OCI-LY7 (cell line): ENCODE data around the gene FBRSL1. TPM values are rescaled to one million over a fixed set of nuclear protein-coding genes. Genes with fewer than 3 reads are reported as not detected.

Experiments used
- BruUV-seq: library from RNA; stranded (reverse); fragments of 400-500 nt; replicated peaks from 2 replicates; lab custom pipeline; 2021; lab: Mats Ljungman, UMichigan
- CTCF ChIA-PET: fragments of 300-600 bp; sonication (Branson Sonifier 250); formaldehyde crosslinking; loops from one replicate; lab custom pipeline; 2022; ENCODE audit warnings: antibody characterized with exemption; ENCODE audit not compliant: unreplicated experiment; lab: Charles Lee
- POLR2A ChIA-PET: fragments of 300-600 bp; sonication (Branson Sonifier 250); formaldehyde crosslinking; loops from one replicate; lab custom pipeline; 2022; ENCODE audit warnings: antibody characterized with exemption; lab: Charles Lee
- DNase-seq: peaks from one replicate; pipeline ENCODE4 v3.0.0-alpha.2; 2015; ENCODE audit warnings: low spot score
- H2AFZ ChIP-seq: fragments of 200-600 bp; sonication (generic), shearing (Covaris generic); 2 replicates; pipeline ENCODE4 v1.6.1; 2014; ENCODE audit warnings: mild to moderate bottlenecking, antibody characterized with exemption, low read length, moderate library complexity
- H3K27ac ChIP-seq: fragments of 200-600 bp; sonication (generic); 2 replicates; pipeline ENCODE4 v1.5.1; 2014; ENCODE audit warnings: mixed run types, low read depth, mild to moderate bottlenecking, moderate library complexity, low read length, inconsistent platforms; ENCODE audit not compliant: poor library complexity, severe bottlenecking
- H3K36me3 ChIP-seq: fragments of 200-600 bp; sonication (generic); 2 replicates; pipeline ENCODE4 v1.6.1; 2014; ENCODE audit warnings: mild to moderate bottlenecking, antibody characterized with exemption, low read length, moderate library complexity, mixed read lengths; ENCODE audit not compliant: insufficient read depth
- H3K4me1 ChIP-seq: fragments of 200-600 bp; sonication (generic); 2 replicates; pipeline ENCODE4 v1.5.1; 2014; ENCODE audit warnings: mild to moderate bottlenecking, low read length; ENCODE audit not compliant: insufficient read depth, poor library complexity, severe bottlenecking
- H3K4me2 ChIP-seq: fragments of 200-600 bp; sonication (generic); 2 replicates; pipeline ENCODE4 v1.6.1; 2014; ENCODE audit warnings: mild to moderate bottlenecking, low read length
- H3K4me3 ChIP-seq: fragments of 200-600 bp; sonication (generic); 2 replicates; pipeline ENCODE4 v1.5.1; 2014; ENCODE audit warnings: mild to moderate bottlenecking, low read depth, low read length; ENCODE audit not compliant: poor library complexity, severe bottlenecking
- H3K79me2 ChIP-seq: fragments of 200-600 bp; sonication (generic); 2 replicates; pipeline ENCODE4 v1.6.1; 2016; ENCODE audit warnings: low read depth, mild to moderate bottlenecking, low read length, moderate library complexity, mixed read lengths; ENCODE audit not compliant: insufficient read depth
- H3K9me2 ChIP-seq: fragments of 200-600 bp; sonication (generic); 2 replicates; pipeline ENCODE4 v1.6.1; 2016; ENCODE audit warnings: mild to moderate bottlenecking, low read length, mixed read lengths; ENCODE audit not compliant: insufficient read depth
- H3K9me3 ChIP-seq: fragments of 200-600 bp; sonication (generic); 2 replicates; pipeline ENCODE4 v1.6.1; 2014; ENCODE audit warnings: mild to moderate bottlenecking, mixed run types, low read length, mixed read lengths
- H4K20me1 ChIP-seq: fragments of 200-600 bp; sonication (generic); 2 replicates; pipeline ENCODE4 v1.6.1; 2014; ENCODE audit warnings: mild to moderate bottlenecking, antibody characterized with exemption, low read length, moderate library complexity, mixed read lengths; ENCODE audit not compliant: insufficient read depth
- CTCF ChIP-seq: fragments of 200-600 bp; sonication (generic); conservative IDR thresholded peaks from 2 replicates; pipeline ENCODE4 v1.5.1; 2014; ENCODE audit warnings: mild to moderate bottlenecking, antibody characterized with exemption, low read length, moderate library complexity, mixed read lengths
- EZH2phosphoT487 ChIP-seq: fragments of 200-600 bp; sonication (generic); IDR thresholded peaks from 2 replicates; pipeline ENCODE4 v1.6.1; 2018; ENCODE audit warnings: low read depth, borderline replicate concordance, mild to moderate bottlenecking, mixed run types, antibody characterized with exemption, low read length, moderate library complexity, mixed read lengths
- intact Hi-C: fragments of 100-400 bp; cut with micrococcal nuclease; formaldehyde crosslinking; loops from one replicate; pipeline ENCODE4 v1.10.0; 2022; ENCODE audit not compliant: unreplicated experiment
- total RNA-seq, 2 experiments: library from RNA; depleted of rRNA in 1 of 2; stranded (reverse); fragments of >200 nt in 1 of 2; shearing (Covaris generic) in 1 of 2; gene quantifications; 2 replicates each; pipeline ENCODE4 v1.2.3, GENCODE V29; 2014 to 2022

The FBRSL1 gene
- total RNA-seq, 2 experiments from 2014 or later, result 24.6 to 87.8 TPM

DNA sequence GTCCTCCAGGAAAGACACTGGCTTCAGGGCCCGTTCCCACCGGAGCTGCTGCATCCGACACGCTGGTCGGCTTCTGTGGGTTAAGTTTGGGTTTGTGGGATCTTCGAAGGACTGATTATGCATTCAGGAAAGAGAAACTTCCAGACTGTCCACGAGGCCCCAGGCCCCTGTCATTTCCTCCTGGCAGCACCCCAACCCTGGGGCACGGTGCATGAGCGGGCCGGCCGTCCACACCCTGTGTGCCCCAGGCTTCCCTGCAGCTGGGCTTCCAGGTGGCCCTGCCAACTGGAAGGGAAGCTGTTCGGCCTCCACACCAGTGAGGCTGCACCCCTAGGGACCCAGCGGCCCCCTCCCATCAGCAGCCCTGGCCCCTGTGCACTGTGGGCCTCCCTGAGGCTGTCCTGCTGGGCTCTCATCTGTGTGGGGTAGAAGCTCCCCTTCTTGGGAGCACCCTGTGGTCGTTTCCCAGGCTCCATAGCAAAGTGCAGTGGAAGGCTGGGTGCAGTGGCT is 9.3 kb upstream of the FBRSL1 start:
- ChIA-PET CTCF (no interaction called here), POLR2A (no interaction called here)
- Histone ChIP-seq H3K27ac (no peak overlapping the region), H3K4me3 (no peak overlapping the region), H3K4me1 (no peaks in the 10 kb centered on the region), H4K20me1 (no peaks in the 10 kb centered on the region), H3K4me2 (no peak overlapping the region), H3K9me2 (no peaks in the 10 kb centered on the region), H3K9me3 (peaks cover 2% of the 10 kb centered on the region; the same call in 1 of the 2 replicates), H3K36me3 (no peaks in the 10 kb centered on the region), H2AFZ (no peak overlapping the region), H3K79me2 (no peaks in the 10 kb centered on the region)
- intact Hi-C loops, result no loop called here
- no TSS peak for BruUV-seq
- DNase-seq, result no peak
- TF ChIP-seq CTCF (no peak), EZH2phosphoT487 (no peak)

- Histone ChIP-seq H2AFZ (no peak overlapping the region), H3K9me3 (no peaks in the 10 kb centered on the region), H3K4me2 (no peak overlapping the region), H3K27ac (no peak overlapping the region), H3K4me1 (no peaks in the 10 kb centered on the region), H3K36me3 (no peaks in the 10 kb centered on the region), H4K20me1 (no peaks in the 10 kb centered on the region), H3K9me2 (no peaks in the 10 kb centered on the region), H3K4me3 (no peak overlapping the region), H3K79me2 (no peaks in the 10 kb centered on the region)
- no peak for DNase-seq
- ChIA-PET POLR2A (no interaction called here), CTCF (no interaction called here)
- intact Hi-C loops, result no loop called here
- TF ChIP-seq EZH2phosphoT487 (no peak), CTCF (no peak)
- no TSS peak for BruUV-seq
Observed at GRCh38 chr12:132481345-132481744, 8.6 kb upstream of the FBRSL1 start.

- TF ChIP-seq CTCF, result no peak
- no peak for TF ChIP-seq EZH2phosphoT487
- H3K4me2 ChIP-seq, result no peak overlapping the region
- H2AFZ ChIP-seq, result no peak overlapping the region
- H3K79me2 ChIP-seq, result no peaks in the 10 kb centered on the region
- no peaks in the 10 kb centered on the region for H3K36me3 ChIP-seq
- H4K20me1 ChIP-seq, result no peaks in the 10 kb centered on the region
- H3K9me3 ChIP-seq, result no peaks in the 10 kb centered on the region
- H3K4me1 ChIP-seq, result no peaks in the 10 kb centered on the region
- CTCF ChIA-PET, result no interaction called here
- intact Hi-C loops, result no loop called here
- no peaks in the 10 kb centered on the region for H3K9me2 ChIP-seq
- BruUV-seq, result no TSS peak
- POLR2A ChIA-PET, result no interaction called here
- no peak overlapping the region for H3K4me3 ChIP-seq
- no peak for DNase-seq
- no peak overlapping the region for H3K27ac ChIP-seq
Observed at GRCh38 chr12:132481771-132482745, 7.9 kb upstream of the FBRSL1 start.
